ENCODE data around the gene TRIM38. TPM values are rescaled to one million over a fixed set of nuclear protein-coding genes. Genes with fewer than 3 reads are reported as not detected.

The TRIM38 gene, protein sequence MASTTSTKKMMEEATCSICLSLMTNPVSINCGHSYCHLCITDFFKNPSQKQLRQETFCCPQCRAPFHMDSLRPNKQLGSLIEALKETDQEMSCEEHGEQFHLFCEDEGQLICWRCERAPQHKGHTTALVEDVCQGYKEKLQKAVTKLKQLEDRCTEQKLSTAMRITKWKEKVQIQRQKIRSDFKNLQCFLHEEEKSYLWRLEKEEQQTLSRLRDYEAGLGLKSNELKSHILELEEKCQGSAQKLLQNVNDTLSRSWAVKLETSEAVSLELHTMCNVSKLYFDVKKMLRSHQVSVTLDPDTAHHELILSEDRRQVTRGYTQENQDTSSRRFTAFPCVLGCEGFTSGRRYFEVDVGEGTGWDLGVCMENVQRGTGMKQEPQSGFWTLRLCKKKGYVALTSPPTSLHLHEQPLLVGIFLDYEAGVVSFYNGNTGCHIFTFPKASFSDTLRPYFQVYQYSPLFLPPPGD
- polyA plus RNA-seq (2013, experiment 1 of 2), result 0.66 TPM
- polyA plus RNA-seq (2013, experiment 2 of 2), result 0.55 TPM

DNA sequence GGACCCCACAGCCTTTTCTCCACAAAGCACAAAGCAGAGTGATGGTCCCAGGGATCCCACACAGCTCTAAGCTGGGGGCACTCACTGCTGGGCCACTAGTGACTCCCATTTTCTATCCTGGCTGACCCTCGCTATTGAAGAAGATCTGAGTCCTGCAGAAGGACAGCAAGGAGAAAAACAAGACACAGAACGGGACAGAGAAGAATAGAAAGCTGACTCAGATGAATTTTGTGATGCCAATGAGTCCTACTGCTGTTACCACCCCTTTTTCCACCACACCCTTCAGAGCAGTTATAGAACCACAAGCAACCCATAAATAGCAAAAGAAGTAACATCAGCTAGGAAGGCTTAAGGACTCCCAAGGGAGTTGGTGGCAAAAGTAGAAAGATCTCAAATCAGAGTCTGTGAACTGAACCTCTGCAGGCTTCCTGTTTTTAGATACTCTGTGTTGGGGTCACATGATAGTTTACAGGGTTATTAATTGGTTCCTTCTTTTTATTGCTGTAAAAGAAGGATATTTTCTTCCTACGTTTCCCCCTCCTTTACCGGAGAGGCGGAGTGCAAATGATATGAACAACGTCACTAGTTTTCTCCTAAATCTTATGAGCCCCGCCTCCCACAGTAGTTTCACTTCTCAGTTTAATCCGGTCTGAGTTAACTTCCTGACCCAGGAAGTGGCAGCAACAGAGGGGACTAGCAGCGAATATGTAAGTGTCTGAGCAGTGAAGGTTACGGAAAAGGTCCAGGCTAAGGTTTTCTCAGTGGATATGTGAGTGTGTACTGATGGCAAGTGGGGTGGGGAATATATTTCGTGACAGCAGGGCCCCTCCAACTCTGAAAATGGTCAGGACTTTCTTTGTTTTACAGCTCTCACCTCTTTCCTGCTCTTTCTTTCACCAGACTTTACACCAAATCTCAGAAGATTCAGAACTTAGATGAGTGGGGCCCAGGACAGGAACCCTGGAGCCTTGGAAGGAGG, at the start of gene TRIM38:
TSS of gene TRIM38 (plus strand) at position 654 of the 979 bp plus-strand sequence. CDS start 3,721 bp downstream, outside the sequence.
- no peak within 1 kb of the TSS for H2AK5ac ChIP-seq (ENCODE audit: low read length)
- peak within 1 kb of the TSS; percentile 92 for H3K18ac ChIP-seq (ENCODE audit: low read length)
- no peaks in the 10 kb centered on the region for H3K79me1 ChIP-seq (ENCODE audit: low read length)
- no peaks in the 10 kb centered on the region for H3K27me3 ChIP-seq (ENCODE audit: insufficient read depth, low read length, poor library complexity)
- no peak within 1 kb of the TSS for H2BK5ac ChIP-seq (ENCODE audit: low read length)
- H3K79me2 ChIP-seq (ENCODE audit: control insufficient read depth, insufficient read depth, low read length), result no peaks in the 10 kb centered on the region
- H3K4ac ChIP-seq (ENCODE audit: low read depth, low read length), result peak within 1 kb of the TSS; percentile 90
- H3K23ac ChIP-seq (ENCODE audit: low read length), result no peak within 1 kb of the TSS
- no CpG with 5 or more reads among the region's 11 CpGs for WGBS (ENCODE audit: extremely low coverage, insufficient coverage, low lambda C conversion rate)
- H2BK15ac ChIP-seq (replicated peaks; ENCODE audit: low read depth), result peak within 1 kb of the TSS; percentile 9
- H4K5ac ChIP-seq (ENCODE audit: low read length), result no peak within 1 kb of the TSS
- peak within 1 kb of the TSS; percentile 96 for H4K8ac ChIP-seq (ENCODE audit: low read depth, low read length)
- peaks cover 7% of the 10 kb centered on the region for H3K4me1 ChIP-seq (ENCODE audit: control insufficient read depth, low read depth, low read length)
- H3K9ac ChIP-seq (ENCODE audit: low read length), result peak within 1 kb of the TSS; percentile 48
- no peak within 1 kb of the TSS for H3K4me3 ChIP-seq (ENCODE audit: low read length)
- DNase-seq, result peak; percentile 76
- peak within 1 kb of the TSS; percentile 22 for H3K27ac ChIP-seq (ENCODE audit: low read depth, low read length)
- H3K36me3 ChIP-seq (ENCODE audit: control insufficient read depth, insufficient read depth, low read length), result no peaks in the 10 kb centered on the region
- peak within 1 kb of the TSS; percentile 84 for H3K56ac ChIP-seq (ENCODE audit: low read length)
- peak within 1 kb of the TSS; percentile 32 for H2BK120ac ChIP-seq (ENCODE audit: low read depth, low read length)
- H3K4me2 ChIP-seq (ENCODE audit: low read length), result peak within 1 kb of the TSS; percentile 37

DNA sequence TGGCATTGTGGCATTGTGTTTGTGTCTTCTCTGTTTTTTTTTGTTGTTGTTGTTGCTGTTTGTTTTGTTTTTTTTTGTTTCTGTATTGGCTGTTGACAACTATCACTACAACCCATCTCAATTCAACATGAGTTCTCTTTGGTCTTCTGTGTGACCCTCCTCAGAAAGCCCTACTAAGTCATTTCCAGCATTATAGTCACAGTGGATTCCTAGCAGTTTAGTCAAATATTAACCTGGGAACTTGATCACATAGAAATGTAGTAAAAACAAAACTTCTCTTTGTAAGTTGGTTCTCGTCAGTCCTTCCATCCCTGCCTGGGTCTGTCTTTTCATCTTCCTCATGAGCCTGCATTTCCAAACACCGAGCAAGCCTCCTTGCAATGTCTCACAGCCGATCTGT, 48.9 kb upstream of the TRIM38 start:
- DNase-seq, result no peak
- Histone ChIP-seq H3K36me3 (ENCODE audit: control insufficient read depth, insufficient read depth, low read length) (no peaks in the 10 kb centered on the region), H4K8ac (ENCODE audit: low read depth, low read length) (no peak overlapping the region), H2BK120ac (ENCODE audit: low read depth, low read length) (no peak overlapping the region), H2AK5ac (ENCODE audit: low read length) (no peak overlapping the region), H3K79me1 (ENCODE audit: low read length) (no peaks in the 10 kb centered on the region), H4K5ac (ENCODE audit: low read length) (no peak overlapping the region), H3K9ac (ENCODE audit: low read length) (no peak overlapping the region), H3K27me3 (ENCODE audit: insufficient read depth, low read length, poor library complexity) (no peaks in the 10 kb centered on the region), H3K56ac (ENCODE audit: low read length) (no peak overlapping the region), H2BK15ac (replicated peaks; ENCODE audit: low read depth) (no peak overlapping the region), H3K23ac (ENCODE audit: low read length) (no peak overlapping the region), H3K18ac (ENCODE audit: low read length) (no peak overlapping the region), H3K4me3 (ENCODE audit: low read length) (no peak overlapping the region), H3K4ac (ENCODE audit: low read depth, low read length) (no peak overlapping the region), H3K27ac (ENCODE audit: low read depth, low read length) (no peak overlapping the region), H2BK5ac (ENCODE audit: low read length) (no peak overlapping the region), H3K4me1 (ENCODE audit: control insufficient read depth, low read depth, low read length) (no peaks in the 10 kb centered on the region), H3K79me2 (ENCODE audit: control insufficient read depth, insufficient read depth, low read length) (no peaks in the 10 kb centered on the region), H3K4me2 (ENCODE audit: low read length) (no peak overlapping the region)
- WGBS (ENCODE audit: extremely low coverage, insufficient coverage, low lambda C conversion rate), result no CpG with 5 or more reads among the region's 3 CpGs

DNA sequence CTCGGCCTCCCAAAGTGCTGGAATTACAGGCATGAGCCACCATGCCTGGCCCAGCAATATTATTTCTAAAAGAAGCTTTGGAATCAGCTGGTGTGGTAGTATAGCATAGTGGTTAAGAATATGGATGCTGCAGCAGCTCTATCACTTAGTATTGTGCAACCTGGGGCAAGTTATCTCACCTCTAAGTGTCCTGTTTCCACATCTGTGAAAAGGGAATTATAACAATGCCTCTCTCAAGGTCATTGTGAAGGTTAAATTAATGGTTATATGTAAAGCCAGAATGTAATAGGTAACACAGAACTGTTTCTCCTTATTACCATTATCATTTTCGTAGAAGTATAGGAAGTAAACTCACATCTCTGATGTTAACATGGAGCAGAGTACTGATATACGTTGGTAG, 46.3 kb upstream of the TRIM38 start:
- no peak overlapping the region for H3K56ac ChIP-seq (ENCODE audit: low read length)
- H3K23ac ChIP-seq (ENCODE audit: low read length), result no peak overlapping the region
- no peak overlapping the region for H3K4me2 ChIP-seq (ENCODE audit: low read length)
- no peak overlapping the region for H2BK15ac ChIP-seq (replicated peaks; ENCODE audit: low read depth)
- WGBS (ENCODE audit: extremely low coverage, insufficient coverage, low lambda C conversion rate), result no CpG with 5 or more reads among the region's 3 CpGs
- H3K18ac ChIP-seq (ENCODE audit: low read length), result no peak overlapping the region
- H2BK5ac ChIP-seq (ENCODE audit: low read length), result no peak overlapping the region
- no peak overlapping the region for H3K4me3 ChIP-seq (ENCODE audit: low read length)
- H3K79me2 ChIP-seq (ENCODE audit: control insufficient read depth, insufficient read depth, low read length), result no peaks in the 10 kb centered on the region
- H4K5ac ChIP-seq (ENCODE audit: low read length), result no peak overlapping the region
- no peaks in the 10 kb centered on the region for H3K27me3 ChIP-seq (ENCODE audit: insufficient read depth, low read length, poor library complexity)
- H3K9ac ChIP-seq (ENCODE audit: low read length), result no peak overlapping the region
- no peak overlapping the region for H3K4ac ChIP-seq (ENCODE audit: low read depth, low read length)
- no peak overlapping the region for H2BK120ac ChIP-seq (ENCODE audit: low read depth, low read length)
- DNase-seq, result no peak
- H3K79me1 ChIP-seq (ENCODE audit: low read length), result no peaks in the 10 kb centered on the region
- no peaks in the 10 kb centered on the region for H3K36me3 ChIP-seq (ENCODE audit: control insufficient read depth, insufficient read depth, low read length)
- H3K27ac ChIP-seq (ENCODE audit: low read depth, low read length), result no peak overlapping the region
- no peaks in the 10 kb centered on the region for H3K4me1 ChIP-seq (ENCODE audit: control insufficient read depth, low read depth, low read length)
- no peak overlapping the region for H4K8ac ChIP-seq (ENCODE audit: low read depth, low read length)
- H2AK5ac ChIP-seq (ENCODE audit: low read length), result no peak overlapping the region

DNA sequence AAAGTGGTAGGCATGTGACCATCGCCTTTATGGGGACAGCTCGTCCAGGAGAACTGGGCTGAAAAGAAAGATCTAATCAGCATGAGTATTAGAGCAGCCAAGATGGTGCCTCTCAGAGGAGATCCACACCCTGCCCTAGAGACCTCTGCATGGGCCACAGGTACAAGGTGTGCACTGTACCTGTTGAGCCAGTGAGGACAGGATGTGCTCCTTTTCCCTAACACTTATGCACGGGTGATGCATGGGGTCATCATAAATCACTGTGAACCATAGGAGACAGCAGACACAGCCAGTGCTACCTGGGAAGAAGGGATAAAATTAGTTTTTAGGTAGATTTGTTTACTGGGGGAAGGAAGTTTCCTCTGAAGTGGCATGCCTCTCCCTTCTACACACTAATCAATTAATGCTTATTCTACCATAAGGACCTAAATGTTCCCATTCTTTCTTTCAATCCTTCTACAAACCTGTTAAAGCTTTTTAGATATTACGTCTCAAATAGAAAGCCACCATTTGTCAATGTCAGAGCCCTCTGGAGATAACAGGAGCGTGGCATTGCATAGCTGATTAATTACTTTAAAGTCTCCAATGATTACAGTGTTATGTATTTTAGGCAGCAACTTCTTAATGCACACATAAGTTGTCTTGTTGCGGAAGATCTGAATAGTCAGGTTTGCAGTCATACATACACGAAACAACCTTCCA, 45.7 kb upstream of the TRIM38 start:
- Histone ChIP-seq H3K79me1 (ENCODE audit: low read length) (no peaks in the 10 kb centered on the region), H2BK120ac (ENCODE audit: low read depth, low read length) (no peak overlapping the region), H3K4me1 (ENCODE audit: control insufficient read depth, low read depth, low read length) (no peaks in the 10 kb centered on the region), H3K4me2 (ENCODE audit: low read length) (no peak overlapping the region), H3K56ac (ENCODE audit: low read length) (no peak overlapping the region), H3K27me3 (ENCODE audit: insufficient read depth, low read length, poor library complexity) (no peaks in the 10 kb centered on the region), H3K18ac (ENCODE audit: low read length) (no peak overlapping the region), H3K36me3 (ENCODE audit: control insufficient read depth, insufficient read depth, low read length) (no peaks in the 10 kb centered on the region), H2BK15ac (replicated peaks; ENCODE audit: low read depth) (no peak overlapping the region), H3K4me3 (ENCODE audit: low read length) (no peak overlapping the region), H2BK5ac (ENCODE audit: low read length) (no peak overlapping the region), H3K9ac (ENCODE audit: low read length) (no peak overlapping the region), H4K8ac (ENCODE audit: low read depth, low read length) (no peak overlapping the region), H2AK5ac (ENCODE audit: low read length) (no peak overlapping the region), H3K23ac (ENCODE audit: low read length) (no peak overlapping the region), H3K4ac (ENCODE audit: low read depth, low read length) (no peak overlapping the region), H3K79me2 (ENCODE audit: control insufficient read depth, insufficient read depth, low read length) (no peaks in the 10 kb centered on the region), H3K27ac (ENCODE audit: low read depth, low read length) (no peak overlapping the region), H4K5ac (ENCODE audit: low read length) (no peak overlapping the region)
- DNase-seq, result no peak
- whole genome bisulfite sequencing (ENCODE audit: extremely low coverage, insufficient coverage, low lambda C conversion rate), result no CpG with 5 or more reads among the region's 7 CpGs

DNA sequence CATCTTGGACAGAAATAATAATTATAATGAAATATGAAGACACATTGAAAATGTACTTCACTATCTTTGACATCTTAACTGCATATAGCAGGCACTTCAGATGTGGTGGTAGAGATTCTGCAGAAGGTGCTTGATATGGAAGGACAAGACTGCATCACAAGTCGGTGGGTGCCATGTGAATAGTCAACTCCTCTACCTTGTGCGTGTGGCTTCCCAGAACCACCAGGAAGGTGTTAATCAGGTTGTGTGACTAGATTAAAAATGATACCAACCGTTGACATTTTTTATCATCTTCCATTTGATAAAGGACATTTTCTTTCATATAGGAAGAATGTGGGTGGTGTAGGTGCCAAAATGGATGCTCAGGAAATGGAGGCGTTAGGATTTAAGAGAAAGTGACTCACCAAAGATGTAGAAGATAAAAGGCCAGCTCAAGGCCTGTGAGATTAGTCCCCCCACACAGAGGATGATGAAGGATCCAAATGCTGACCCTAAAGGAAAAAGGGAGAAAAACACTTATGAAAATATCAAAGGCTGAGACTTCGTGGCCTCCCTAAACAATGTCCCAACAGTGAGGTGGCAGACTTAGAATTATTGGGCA, 44.4 kb upstream of the TRIM38 start:
- no CpG with 5 or more reads among the region's 5 CpGs for WGBS (ENCODE audit: extremely low coverage, insufficient coverage, low lambda C conversion rate)
- no peak overlapping the region for H3K4me3 ChIP-seq (ENCODE audit: low read length)
- no peaks in the 10 kb centered on the region for H3K36me3 ChIP-seq (ENCODE audit: control insufficient read depth, insufficient read depth, low read length)
- H3K27ac ChIP-seq (ENCODE audit: low read depth, low read length), result no peak overlapping the region
- no peaks in the 10 kb centered on the region for H3K4me1 ChIP-seq (ENCODE audit: control insufficient read depth, low read depth, low read length)
- H3K27me3 ChIP-seq (ENCODE audit: insufficient read depth, low read length, poor library complexity), result no peaks in the 10 kb centered on the region
- no peak overlapping the region for H3K4ac ChIP-seq (ENCODE audit: low read depth, low read length)
- no peak overlapping the region for H3K4me2 ChIP-seq (ENCODE audit: low read length)
- no peak overlapping the region for H2BK15ac ChIP-seq (replicated peaks; ENCODE audit: low read depth)
- no peaks in the 10 kb centered on the region for H3K79me1 ChIP-seq (ENCODE audit: low read length)
- no peak overlapping the region for H3K56ac ChIP-seq (ENCODE audit: low read length)
- H2BK120ac ChIP-seq (ENCODE audit: low read depth, low read length), result no peak overlapping the region
- H3K9ac ChIP-seq (ENCODE audit: low read length), result no peak overlapping the region
- H2BK5ac ChIP-seq (ENCODE audit: low read length), result no peak overlapping the region
- no peaks in the 10 kb centered on the region for H3K79me2 ChIP-seq (ENCODE audit: control insufficient read depth, insufficient read depth, low read length)
- no peak overlapping the region for H4K8ac ChIP-seq (ENCODE audit: low read depth, low read length)
- no peak overlapping the region for H3K18ac ChIP-seq (ENCODE audit: low read length)
- no peak overlapping the region for H4K5ac ChIP-seq (ENCODE audit: low read length)
- no peak for DNase-seq
- no peak overlapping the region for H2AK5ac ChIP-seq (ENCODE audit: low read length)
- H3K23ac ChIP-seq (ENCODE audit: low read length), result no peak overlapping the region
